Measurements from ENCODE around the gene CALML5.

The CALML5 gene

DNA sequence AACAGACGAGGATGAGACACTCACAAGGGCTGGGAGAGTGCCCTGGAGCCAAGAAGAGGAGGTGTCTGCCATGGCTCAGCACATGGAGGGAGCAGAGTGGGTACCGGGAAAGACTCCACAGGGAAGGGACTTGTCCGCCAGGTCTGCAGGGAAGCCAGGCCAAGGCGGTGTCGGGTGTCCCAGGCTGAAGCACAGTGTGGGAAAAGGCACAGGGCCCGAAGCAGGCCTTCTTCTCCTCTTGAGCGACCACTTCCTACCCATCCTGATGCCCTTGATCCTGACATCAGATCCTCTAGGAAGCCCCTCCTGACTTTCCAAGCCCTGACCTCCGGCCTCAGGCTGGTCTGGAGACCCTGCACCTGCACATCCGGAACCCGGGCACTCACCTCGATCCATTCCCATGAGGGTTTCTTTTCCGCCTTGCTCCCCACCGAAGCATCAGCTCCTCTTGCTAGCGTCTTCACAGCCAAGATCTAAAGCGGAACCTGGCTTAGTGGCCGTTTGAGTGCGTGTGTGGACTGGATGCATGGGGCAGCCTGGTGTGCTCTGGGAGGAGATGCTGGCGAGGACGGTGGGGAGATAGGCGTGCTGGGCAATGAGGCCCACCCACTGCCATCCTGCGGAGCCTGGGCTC is 33.8 kb upstream of the CALML5 start:
- no peak for DNase-seq (ENCODE audit: low read depth)

DNA sequence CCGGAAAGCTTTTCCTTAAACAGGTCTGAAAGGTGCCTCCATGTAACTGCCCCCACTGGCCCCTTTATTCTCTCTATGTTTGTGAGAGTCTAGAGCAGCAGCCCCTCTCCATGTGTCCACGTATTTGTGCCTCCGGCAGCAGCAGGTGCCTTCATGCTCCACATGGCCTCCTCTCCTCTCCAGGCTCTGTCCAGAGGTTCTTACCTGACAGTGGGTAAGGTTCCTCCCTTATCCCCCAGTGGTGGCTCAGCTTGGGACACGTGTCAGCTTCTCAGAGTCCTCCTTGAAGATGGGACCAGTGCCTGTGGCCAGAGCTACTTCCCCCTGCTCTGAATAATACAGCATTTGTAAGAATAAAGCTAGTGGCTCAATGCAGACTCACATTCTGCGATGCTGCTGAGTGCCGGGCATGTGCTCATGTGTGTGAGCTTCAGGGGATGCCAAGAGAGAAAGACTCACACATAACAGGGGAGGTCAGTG is 33.3 kb upstream of the CALML5 start:
- DNase-seq (ENCODE audit: low read depth): no peak

DNA sequence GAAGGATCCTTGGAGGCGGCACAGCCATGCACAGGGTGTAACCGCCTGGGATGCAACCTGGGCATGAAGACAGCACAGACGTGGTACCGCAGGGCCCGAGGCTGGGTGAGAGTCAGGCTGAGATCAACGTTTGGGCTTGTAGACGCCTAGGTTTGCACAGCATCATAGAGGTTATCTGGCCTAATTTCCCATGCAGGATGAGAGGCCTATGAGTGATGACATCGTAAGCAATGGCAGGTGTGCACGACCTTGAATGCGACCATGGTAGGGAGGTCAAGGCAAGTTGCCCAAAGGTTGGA is 32.9 kb upstream of the CALML5 start:
- DNase-seq (ENCODE audit: low read depth): no peak

GRCh38 chr10:5531558-5532306 is 32.4 kb upstream of the CALML5 start:
- no peak for DNase-seq (ENCODE audit: low read depth)

- DNase-seq (ENCODE audit: low read depth): no peak
Measured at GRCh38 chr10:5530846-5531557, 31.6 kb upstream of the CALML5 start.

- no peak for DNase-seq (ENCODE audit: low read depth)
Measured at GRCh38 chr10:5530412-5530806, 31.0 kb upstream of the CALML5 start.

DNA sequence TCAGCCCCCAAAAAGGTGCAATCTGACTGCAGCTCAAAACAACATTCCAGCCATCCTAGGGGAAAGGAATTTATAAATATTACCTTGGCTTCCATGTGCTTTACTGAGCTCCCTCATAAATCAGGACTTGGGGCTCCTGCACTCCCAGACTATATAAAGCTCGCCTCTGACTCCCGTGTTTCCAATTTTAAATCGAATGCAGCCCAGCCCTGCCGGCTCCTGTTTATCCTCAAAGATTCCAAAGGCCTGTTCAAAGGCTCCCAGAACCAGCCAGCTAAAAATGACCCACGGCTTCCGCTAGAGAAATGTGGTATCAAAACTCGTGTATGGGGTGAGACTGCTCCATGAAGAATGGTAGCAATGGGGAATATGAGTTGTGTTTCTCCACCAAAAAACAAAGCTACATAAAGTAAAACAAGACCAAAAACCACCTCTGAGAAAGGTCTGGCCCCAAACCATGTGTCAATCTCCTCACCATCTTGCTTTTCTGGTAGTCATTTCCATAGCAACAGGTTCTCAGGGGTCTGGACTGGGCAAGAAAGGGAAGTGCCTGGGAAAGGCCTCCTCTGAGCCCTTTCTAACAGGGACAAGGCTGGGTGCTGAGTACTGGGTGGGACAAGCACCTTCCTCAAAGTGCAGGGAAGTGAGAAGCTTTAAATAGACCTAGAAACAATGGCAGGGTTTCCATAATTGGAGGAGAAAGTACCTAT is 30.5 kb upstream of the CALML5 start:
- DNase-seq (ENCODE audit: low read depth): no peak

DNA sequence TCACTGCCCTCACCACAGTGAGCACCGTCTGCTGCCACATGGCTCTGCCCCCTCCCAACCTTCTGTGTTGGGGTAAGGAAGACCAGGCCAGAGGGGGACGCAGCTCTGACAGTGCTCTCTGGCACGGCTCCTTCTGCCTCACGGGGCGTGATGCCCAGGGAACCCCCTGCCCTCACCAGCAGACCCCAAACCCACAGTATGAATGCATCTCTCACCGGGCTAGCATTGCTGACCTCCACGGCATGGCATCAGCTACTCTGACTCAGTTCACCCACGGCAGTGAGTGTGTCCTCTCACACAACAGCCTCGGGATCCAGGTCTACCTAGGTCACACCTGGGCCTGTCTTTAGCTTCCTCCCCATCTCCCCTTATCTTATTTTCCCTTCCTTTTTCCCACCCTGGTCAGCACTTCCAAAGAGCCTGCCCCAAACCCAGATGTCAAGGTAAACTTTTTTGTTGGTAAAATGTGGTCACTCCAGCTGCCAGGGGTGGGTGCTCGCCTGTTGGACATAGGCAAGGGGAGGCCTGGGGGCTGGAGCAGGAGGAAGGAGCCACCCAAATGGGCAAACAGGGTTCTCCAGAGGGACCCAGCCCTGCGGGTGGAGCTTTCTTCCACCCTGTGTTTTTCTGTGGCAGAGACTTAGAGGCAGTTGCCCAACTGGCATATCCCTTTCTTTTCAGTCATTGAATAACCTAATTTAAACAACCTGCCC is 29.8 kb upstream of the CALML5 start:
- no peak for DNase-seq (ENCODE audit: low read depth)

DNA sequence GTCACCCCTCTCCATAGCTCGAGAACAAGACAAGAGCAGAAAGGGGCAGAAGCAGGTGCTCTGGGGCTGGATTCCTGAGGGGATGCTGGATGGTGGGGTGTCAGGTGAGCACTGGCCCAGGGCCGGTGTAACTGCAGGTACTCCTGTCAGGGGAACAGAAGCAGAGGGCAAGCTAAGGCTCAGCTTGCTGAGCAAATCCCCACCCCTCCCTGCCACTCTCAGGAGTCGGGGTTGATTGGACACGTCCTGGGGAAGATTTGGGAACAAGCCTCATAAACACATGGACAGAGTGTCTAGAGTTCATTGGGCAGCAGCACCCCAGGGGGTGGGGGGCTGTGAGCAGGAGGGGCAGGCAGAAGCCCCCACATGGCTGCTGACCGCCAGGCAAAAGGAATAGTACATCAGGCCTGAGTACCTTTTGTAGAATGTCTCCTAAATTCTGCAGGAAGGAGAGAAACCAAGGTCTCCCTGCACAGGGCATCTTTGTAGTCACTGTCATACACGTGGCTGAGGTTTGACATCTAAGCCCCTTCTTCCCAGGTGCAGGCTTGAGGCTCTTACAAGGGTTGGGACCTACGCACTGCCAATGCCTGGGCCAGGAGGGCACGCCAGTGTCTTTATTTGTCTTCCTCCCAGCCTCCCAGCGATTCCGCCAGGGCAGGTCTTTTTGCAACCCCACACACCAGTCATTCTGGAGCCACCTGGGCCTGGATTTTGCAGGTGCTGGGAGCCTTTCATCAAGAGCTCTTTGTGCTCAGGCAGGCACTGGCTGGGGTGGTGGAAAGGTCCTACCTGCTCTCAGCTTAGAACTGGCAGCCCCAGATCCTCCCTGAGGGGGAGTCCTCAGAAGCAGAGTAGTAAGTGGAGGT is 28.2 kb upstream of the CALML5 start:
- no peak for DNase-seq (ENCODE audit: low read depth)

DNA sequence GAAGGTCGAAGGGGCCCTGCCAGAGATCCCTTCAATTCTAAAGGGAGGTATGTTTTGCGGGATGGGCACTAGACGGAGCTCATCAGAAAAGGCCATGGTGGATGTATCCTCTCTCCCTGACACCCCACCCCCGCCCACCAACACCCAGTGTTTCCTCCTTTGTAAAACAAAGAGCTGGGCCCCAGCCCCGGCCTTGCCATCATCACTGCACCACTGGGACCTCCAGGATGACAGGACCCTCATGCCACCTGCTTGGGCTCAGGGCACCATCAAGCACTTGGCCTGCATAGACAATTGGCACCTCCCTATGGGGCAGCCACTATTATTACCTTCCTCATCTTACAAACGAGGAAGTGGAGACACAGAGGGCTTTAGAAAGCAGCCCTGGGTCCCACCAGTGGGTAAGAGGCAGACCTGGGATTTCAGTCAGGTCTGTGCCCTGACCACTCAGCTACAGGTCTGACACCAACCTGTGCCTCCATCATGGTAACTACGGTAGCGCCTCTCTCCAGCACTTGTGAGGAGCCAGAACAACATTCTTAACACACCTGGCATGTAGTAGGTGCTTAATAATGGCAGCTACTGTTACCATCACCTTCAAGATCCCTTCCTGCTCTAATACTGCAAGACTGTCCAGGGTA is 27.4 kb upstream of the CALML5 start:
- DNase-seq (ENCODE audit: low read depth): no peak

GRCh38 chr10:5525561-5526341 is 26.4 kb upstream of the CALML5 start:
- DNase-seq (ENCODE audit: low read depth): no peak

GRCh38 chr10:5524641-5525560 is 25.5 kb upstream of the CALML5 start, which contains the start of gene CALML3:
Gene CALML3, plus strand, starts transcription at chr10:5524961. Its CDS starts 125 bp downstream, at chr10:5525086.
- DNase-seq (ENCODE audit: low read depth): no peak

DNA sequence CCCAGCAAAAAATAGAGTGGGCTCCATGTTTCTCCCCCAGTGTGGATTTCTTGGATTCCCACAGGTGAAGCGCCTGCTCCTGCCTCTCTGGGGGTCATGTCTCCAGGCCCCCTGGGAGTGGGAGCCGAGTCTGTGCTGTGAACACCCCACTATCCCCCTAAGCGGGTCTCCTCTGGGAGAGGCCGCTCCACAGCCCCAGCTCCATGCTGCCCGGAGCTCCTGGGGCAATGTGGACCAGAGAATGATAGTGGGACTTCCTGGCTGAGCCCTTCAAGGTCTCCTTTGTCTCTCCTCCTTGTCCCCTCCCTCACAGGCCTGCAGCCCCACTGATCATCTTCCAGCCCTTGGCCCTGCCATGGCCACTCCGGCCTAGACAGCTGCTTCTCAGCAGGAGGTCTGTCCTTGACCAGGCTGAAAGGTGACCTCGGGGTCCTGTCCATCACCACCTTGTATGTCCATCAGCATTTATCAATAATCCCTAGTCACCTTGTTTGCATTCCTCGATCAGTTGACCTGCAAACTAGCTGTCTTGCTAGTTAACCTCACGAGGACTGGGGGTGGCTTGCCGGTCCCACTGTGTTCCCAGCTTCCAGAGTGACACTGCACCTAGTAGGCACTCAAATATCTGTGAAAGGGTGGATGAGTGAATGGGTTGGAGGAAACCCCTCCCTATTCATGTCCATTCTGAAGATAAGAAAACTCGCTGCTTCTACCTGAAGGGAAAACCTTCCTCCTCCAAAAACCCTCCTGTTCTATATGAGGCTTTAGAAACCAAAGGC is 24.6 kb upstream of the CALML5 start:
- no peak for DNase-seq (ENCODE audit: low read depth)

DNA sequence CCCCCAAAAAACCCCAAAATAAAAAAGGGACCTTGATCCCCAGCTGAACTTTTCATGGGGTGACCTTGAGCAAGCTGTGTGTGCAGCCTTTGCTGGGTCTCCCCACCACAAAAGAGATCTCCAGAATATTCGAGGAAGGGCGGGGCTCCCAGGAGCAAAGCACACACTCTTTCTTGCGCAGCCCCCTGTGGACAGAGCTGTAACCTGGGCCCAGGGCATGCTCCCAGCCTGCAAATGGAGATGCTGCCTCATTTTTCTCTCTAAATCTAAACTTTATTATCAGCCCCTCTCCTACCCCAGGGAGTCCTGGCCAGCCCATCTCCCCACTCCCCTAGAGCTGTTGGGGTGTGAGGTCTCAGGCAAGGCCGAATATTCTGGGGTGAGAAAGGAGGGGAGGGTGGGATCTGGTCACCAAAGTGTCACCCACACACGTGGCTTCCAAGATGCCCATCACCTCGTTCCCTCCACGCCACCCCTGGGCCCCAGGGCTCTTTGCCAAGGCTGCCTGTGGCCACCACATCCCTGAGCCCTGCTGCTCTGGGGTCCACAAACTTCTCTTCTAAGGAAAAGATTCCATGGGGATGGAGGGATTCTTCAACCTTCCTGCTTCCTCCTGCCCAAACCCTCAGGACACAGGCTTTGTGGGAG is 23.7 kb upstream of the CALML5 start:
- no peak for DNase-seq (ENCODE audit: low read depth)

GRCh38 chr10:5519054-5519453 is 19.7 kb upstream of the CALML5 start:
- DNase-seq (ENCODE audit: low read depth): no peak

GRCh38 chr10:5518143-5518542 is 18.8 kb upstream of the CALML5 start:
- DNase-seq (ENCODE audit: low read depth): no peak

DNA sequence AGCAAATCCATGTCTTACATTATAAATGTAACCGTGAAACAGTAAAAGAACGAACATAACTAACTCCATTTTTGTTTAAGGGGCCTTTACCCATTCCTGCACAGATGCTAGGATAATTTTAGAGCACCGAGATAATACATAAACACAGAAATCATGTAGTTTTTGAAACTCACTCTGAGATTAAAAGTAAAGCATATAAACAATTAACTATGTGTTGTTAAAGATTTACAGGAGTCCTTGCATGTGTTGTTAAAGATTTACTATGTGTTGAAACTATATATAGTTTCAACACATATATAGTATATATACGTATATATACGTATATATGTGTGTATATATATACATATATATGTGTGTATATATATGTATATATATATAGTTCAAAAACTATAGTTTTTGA is 18.2 kb upstream of the CALML5 start:
- no peak for DNase-seq (ENCODE audit: low read depth)
